Measurements from ENCODE around the gene SNX14. TPM values are rescaled to one million over a fixed set of nuclear protein-coding genes. Genes with fewer than 3 reads are reported as not detected.

The SNX14 gene
- total and polyA plus RNA-seq, 2 of the 8 experiments (the other 6 are each of a cell fraction or from before 2014, with no cell fraction given), result 11.9 to 24.2 TPM

DNA sequence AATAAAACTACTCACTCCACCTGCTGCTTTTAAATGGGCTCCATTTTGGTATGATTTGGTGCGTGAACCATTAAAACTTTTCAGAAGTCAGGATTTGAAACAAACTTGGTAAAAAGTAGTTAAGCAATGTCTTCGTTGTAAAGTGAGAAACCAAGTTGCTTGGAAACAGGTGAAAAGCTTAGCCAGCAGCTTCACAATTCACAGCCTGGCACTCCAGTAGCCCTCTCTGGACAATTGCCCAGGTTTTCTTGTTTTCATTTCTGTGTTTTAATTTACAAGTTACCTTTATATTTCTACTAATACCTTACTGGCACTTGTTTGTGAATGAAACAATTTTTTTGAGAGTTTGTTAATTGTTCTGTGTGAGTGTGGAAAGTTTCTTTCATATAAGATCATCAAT is 131.0 kb downstream of the SNX14 start (continued):
- TF ChIP-seq, protein P1, sequence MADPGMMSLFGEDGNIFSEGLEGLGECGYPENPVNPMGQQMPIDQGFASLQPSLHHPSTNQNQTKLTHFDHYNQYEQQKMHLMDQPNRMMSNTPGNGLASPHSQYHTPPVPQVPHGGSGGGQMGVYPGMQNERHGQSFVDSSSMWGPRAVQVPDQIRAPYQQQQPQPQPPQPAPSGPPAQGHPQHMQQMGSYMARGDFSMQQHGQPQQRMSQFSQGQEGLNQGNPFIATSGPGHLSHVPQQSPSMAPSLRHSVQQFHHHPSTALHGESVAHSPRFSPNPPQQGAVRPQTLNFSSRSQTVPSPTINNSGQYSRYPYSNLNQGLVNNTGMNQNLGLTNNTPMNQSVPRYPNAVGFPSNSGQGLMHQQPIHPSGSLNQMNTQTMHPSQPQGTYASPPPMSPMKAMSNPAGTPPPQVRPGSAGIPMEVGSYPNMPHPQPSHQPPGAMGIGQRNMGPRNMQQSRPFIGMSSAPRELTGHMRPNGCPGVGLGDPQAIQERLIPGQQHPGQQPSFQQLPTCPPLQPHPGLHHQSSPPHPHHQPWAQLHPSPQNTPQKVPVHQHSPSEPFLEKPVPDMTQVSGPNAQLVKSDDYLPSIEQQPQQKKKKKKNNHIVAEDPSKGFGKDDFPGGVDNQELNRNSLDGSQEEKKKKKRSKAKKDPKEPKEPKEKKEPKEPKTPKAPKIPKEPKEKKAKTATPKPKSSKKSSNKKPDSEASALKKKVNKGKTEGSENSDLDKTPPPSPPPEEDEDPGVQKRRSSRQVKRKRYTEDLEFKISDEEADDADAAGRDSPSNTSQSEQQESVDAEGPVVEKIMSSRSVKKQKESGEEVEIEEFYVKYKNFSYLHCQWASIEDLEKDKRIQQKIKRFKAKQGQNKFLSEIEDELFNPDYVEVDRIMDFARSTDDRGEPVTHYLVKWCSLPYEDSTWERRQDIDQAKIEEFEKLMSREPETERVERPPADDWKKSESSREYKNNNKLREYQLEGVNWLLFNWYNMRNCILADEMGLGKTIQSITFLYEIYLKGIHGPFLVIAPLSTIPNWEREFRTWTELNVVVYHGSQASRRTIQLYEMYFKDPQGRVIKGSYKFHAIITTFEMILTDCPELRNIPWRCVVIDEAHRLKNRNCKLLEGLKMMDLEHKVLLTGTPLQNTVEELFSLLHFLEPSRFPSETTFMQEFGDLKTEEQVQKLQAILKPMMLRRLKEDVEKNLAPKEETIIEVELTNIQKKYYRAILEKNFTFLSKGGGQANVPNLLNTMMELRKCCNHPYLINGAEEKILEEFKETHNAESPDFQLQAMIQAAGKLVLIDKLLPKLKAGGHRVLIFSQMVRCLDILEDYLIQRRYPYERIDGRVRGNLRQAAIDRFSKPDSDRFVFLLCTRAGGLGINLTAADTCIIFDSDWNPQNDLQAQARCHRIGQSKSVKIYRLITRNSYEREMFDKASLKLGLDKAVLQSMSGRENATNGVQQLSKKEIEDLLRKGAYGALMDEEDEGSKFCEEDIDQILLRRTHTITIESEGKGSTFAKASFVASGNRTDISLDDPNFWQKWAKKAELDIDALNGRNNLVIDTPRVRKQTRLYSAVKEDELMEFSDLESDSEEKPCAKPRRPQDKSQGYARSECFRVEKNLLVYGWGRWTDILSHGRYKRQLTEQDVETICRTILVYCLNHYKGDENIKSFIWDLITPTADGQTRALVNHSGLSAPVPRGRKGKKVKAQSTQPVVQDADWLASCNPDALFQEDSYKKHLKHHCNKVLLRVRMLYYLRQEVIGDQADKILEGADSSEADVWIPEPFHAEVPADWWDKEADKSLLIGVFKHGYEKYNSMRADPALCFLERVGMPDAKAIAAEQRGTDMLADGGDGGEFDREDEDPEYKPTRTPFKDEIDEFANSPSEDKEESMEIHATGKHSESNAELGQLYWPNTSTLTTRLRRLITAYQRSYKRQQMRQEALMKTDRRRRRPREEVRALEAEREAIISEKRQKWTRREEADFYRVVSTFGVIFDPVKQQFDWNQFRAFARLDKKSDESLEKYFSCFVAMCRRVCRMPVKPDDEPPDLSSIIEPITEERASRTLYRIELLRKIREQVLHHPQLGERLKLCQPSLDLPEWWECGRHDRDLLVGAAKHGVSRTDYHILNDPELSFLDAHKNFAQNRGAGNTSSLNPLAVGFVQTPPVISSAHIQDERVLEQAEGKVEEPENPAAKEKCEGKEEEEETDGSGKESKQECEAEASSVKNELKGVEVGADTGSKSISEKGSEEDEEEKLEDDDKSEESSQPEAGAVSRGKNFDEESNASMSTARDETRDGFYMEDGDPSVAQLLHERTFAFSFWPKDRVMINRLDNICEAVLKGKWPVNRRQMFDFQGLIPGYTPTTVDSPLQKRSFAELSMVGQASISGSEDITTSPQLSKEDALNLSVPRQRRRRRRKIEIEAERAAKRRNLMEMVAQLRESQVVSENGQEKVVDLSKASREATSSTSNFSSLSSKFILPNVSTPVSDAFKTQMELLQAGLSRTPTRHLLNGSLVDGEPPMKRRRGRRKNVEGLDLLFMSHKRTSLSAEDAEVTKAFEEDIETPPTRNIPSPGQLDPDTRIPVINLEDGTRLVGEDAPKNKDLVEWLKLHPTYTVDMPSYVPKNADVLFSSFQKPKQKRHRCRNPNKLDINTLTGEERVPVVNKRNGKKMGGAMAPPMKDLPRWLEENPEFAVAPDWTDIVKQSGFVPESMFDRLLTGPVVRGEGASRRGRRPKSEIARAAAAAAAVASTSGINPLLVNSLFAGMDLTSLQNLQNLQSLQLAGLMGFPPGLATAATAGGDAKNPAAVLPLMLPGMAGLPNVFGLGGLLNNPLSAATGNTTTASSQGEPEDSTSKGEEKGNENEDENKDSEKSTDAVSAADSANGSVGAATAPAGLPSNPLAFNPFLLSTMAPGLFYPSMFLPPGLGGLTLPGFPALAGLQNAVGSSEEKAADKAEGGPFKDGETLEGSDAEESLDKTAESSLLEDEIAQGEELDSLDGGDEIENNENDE (IDR thresholded peaks at IDR 0.05; ENCODE audit: insufficient replicate concordance, low read length), result no peak
- TF ChIP-seq RNF2 (IDR thresholded peaks at IDR 0.05; ENCODE audit: borderline replicate concordance, low read depth, low read length, missing control alignments, poor library complexity, severe bottlenecking), result no peak
- no peak for TF ChIP-seq CBX5 (IDR thresholded peaks at IDR 0.05; ENCODE audit: low read depth, low read length)
- no peak for TF ChIP-seq POLR2AphosphoS5 (IDR thresholded peaks at IDR 0.05; ENCODE audit: low read depth, low read length)
- TF ChIP-seq ZNF274 (IDR thresholded peaks at IDR 0.05; ENCODE audit: borderline replicate concordance, extremely low read depth, low read length), result no peak
- no peak for TF ChIP-seq SUZ12 (IDR thresholded peaks at IDR 0.05; ENCODE audit: low read length)
- no peak for TF ChIP-seq SIX5 (IDR thresholded peaks at IDR 0.05; ENCODE audit: low read depth, low read length)
- TF ChIP-seq SP4 (IDR thresholded peaks at IDR 0.05; ENCODE audit: low read length), result no peak
- TF ChIP-seq, protein P2, sequence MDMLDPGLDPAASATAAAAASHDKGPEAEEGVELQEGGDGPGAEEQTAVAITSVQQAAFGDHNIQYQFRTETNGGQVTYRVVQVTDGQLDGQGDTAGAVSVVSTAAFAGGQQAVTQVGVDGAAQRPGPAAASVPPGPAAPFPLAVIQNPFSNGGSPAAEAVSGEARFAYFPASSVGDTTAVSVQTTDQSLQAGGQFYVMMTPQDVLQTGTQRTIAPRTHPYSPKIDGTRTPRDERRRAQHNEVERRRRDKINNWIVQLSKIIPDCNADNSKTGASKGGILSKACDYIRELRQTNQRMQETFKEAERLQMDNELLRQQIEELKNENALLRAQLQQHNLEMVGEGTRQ (IDR thresholded peaks at IDR 0.05; ENCODE audit: low read length), result no peak

Data from H1 (cell line).